Activated CD8-positive, alpha-beta memory T cell treated with anti-CD3 and anti-CD28 coated beads, Interleukin-2, amount 50 U/mL, for 4 hours (primary cell): ENCODE results near the gene RDX.
"Not testable (repeated sequence)": the region's sequence is repeated elsewhere in the genome, so short reads cannot be mapped to it uniquely, and the experiment has no call there.

Experiments
- DNase-seq: peaks from one replicate; pipeline ENCODE4 v3.0.0-alpha.2; 2020

RDX gene

DNA sequence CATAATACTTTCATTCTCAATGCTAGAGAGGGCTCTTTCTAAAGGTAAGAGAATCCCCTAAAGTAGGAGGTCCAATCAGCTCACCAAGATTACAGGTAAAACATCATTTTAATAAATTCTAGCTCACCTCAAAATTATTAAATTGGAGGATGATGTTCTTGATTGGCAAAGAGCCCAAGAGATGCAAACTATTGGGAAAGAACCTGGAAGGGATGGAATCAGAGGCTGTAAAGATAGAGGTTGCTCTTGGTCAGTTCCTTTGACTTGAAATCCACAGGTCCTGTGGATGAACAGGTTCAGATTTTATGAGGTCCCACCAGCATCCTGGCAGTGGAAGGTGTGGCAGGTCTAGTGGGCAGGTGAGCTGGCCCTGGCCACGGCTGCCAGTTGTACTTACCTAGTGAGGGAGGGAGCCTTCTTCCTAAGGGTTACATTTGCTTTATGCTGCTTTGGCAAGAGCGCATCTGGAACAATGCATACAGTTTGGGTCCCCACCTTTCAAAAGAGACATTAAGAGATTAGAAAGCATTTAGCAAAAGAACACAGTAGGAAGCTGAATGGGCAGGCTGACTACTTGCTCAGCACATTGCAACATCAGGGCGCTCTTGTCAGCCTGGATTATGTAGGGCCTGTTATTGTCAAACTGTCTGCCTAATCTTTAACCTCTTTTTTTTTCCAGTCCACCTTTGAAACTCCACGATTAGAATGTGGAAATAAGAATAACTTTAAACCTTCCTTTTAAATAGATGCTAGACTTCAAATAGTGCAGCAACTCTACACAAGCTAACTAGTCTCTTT lies 97.0 kb downstream of the RDX start:
- no peak for DNase-seq

GRCh38 chr11:110198031-110198729 lies 98.2 kb downstream of the RDX start:
- DNase-seq = no peak

GRCh38 chr11:110196884-110197420 lies 99.5 kb downstream of the RDX start:
- no peak for DNase-seq

GRCh38 chr11:110196241-110196754 lies 100.1 kb downstream of the RDX start:
- DNase-seq = no peak

DNA sequence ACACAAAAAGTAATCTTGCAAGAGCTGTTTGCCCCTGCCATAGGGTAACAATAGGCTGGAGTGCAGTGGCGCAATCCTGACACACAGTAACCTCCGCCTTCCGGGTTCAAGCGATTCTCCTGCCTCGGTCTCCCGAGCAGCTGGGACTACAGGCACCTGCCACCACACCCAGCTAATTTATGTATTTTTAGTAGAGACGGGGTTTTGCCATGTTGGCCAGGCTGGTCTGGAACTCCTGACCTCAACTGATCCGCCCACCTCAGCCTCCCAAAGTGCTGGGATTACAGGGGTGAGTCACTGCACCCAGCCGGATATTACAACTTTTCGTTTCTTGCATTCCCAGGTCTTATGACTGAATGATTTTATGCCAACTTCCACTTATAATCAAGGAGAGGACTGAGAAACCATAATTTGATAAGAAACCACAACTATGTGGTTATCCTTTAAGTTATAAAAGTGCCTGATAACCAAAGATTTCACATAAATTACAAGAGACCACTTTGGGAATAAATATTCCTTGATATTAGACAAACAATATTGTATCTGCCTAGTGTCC lies 102.1 kb downstream of the RDX start:
- not testable (repeated sequence) for DNase-seq

GRCh38 chr11:110192604-110193282 lies 103.7 kb downstream of the RDX start:
- not testable (repeated sequence) for DNase-seq

- DNase-seq = no peak
Measured at GRCh38 chr11:110190885-110191284, 105.5 kb downstream of the RDX start.

DNA sequence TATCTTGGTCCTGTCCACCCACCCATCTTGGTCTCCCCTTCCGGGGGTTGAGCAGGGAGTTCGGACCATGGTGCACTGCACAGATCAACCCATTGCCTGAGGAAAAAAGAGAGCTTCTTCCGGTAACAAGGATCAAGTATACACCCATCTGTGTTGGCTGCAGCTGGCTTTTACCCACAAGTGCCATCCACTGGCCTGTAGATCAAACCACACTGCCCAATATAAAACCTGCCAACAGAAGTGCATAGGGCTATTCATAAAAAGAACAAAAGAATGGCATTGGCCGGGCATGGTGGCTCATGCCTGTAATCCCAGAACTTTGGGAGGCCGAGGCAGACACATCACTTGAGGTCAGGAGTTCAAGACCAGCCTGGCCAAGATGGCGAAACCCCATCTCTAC lies 108.7 kb downstream of the RDX start:
- DNase-seq = no peak

- DNase-seq = no peak
Measured at GRCh38 chr11:110186867-110187266, 109.5 kb downstream of the RDX start.

- no peak for DNase-seq
Measured at GRCh38 chr11:110186456-110186855, 110.0 kb downstream of the RDX start.

GRCh38 chr11:110185599-110185998 lies 110.8 kb downstream of the RDX start:
- no peak for DNase-seq

GRCh38 chr11:110185121-110185591 lies 111.3 kb downstream of the RDX start:
- DNase-seq = no peak

DNA sequence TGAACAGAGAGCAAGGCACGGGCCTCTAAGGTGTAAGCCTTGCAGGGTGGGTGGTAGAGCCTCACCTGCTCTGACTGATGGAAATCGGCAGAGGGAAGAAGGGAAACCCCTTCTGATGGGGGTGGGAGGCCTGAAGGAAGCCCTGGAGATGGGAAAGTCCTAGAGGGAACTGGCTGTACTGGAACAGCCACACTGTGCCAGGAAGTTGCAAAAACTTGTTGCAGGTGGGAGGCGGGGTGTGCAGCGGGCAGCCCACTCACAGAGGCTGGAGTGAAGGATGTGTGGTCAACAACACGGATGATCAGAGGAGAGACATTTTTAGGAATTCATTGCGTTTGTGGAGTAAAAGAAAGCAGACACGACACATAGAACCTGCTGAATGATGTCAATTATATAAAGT lies 112.0 kb downstream of the RDX start:
- DNase-seq = no peak

DNA sequence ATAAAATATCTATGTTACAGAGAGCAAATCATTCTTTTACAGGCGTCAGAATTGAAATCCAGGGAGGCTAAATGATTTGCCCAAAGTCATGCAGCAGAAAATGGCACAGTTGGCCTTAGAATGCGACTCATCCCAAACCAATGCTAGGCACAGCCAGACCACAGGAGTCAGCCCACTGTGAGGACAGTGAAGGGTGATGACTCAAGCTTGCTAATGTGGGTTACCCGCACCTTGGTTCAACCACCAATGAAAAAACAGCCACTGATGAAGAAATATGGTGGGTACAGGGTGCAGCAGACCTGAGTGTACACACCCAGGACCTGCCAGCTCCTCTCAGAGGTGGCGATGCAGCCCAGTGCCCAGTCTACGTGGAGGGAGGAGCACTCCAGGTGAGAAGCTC lies 113.5 kb downstream of the RDX start:
- DNase-seq = no peak

GRCh38 chr11:110179064-110179463 lies 117.3 kb downstream of the RDX start:
- no peak for DNase-seq

DNA sequence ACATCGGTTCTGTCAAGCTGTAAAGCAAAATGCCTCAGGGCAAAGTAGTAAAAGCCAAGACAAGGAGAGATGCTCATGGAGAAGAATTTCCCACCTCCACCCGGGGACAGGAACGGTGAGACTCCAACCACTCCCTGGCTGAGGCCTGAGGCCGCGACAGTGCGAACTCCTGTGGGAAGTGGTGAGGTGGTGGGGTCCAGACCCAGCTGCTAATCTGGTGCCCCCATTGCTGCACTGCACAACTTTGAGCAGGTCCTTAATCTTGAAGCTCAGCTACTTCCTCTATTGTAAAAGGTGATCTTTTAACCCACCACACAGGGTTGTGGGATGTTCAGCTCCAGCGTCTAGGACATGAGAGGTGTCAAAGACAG lies 119.3 kb downstream of the RDX start:
- DNase-seq = no peak

GRCh38 chr11:110176366-110177085 lies 119.9 kb downstream of the RDX start:
- no peak for DNase-seq

DNA sequence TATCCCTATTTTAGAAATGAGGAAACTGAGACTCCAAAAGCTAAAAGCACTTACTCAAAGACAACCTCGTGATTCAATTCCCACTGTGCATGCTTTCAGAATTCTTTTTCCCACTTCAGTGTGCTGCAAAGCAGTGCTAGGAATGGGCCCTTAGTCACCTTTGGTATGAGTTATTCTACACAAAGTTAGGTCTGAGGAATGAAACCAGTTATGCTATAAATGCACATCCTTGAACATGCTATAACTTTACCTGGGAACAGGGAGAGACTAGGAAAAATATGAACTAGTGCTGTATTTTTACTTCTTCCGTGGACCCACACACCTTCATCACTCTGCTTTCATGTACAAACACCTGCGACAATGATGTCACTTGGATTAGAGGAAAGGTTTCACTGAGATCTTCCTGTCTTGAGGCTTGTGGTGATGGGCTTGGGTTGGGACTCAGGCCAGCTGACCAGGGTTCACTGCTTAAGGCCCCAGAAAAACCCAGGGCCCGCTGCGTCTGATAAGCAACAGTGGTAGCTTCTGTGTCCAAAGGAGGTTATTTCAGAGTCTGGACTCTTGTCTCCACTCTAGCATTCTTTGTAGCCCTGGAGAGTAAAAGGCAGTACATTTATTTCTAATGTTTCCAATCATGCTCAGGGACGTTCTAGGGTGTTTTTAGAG lies 121.6 kb downstream of the RDX start:
- DNase-seq = no peak

GRCh38 chr11:110173811-110174644 lies 122.4 kb downstream of the RDX start:
- DNase-seq = peak; percentile 61

DNA sequence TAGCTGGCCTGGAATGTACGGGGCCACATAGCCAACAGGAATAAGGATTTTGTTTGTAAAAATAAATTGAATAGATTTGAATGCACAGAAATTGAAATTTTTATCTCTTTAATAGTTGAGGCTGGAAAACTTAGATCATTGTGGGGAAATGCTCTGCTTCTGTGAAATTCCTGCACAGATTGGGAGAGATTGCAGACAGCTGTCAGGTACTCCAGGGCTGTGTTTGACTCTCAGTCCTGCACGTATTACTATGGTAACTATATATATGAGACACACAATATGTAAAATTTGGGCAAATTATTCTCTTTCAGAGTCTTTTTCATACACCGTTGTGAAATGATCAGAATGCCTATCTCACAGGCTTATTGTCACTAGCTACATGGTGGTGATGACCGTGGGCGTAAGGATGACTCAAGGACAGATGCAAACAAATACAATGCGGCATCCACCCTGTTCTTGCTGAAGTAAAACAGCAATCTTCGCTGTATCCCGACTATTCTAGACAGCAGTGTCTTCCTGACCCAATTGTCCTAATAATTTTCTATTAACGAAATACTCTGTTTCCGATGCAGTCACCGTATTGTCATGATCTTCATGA lies 123.8 kb downstream of the RDX start:
- DNase-seq = no peak
